Measurements from ENCODE around the gene EIPR1. TPM values are rescaled to one million over a fixed set of nuclear protein-coding genes. Genes with fewer than 3 reads are reported as not detected.

Gene EIPR1
- total and polyA plus RNA-seq, 2 of the 13 experiments (the other 11 are each of a cell fraction or from before 2014, with no cell fraction given) = 70.0 to 96.3 TPM

- TF ChIP-seq ATF6 (CRISPR knock-in tag; conservative IDR thresholded peaks at IDR 0.05) (no peak), POLR2A (IDR thresholded peaks at IDR 0.05; ENCODE audit: insufficient read depth in 1 of 2, low read depth in 2 of 2, low read length in 2 of 2) (no peak), SMAD3 (CRISPR knock-in tag; IDR thresholded peaks at IDR 0.05) (0 out of 2 replicates have a peak, but pooled peaks have one; percentile 34), RARA (CRISPR knock-in tag; IDR thresholded peaks at IDR 0.05) (peak; percentile 21; the same call in 1 of the 2 replicates), KDM4B (CRISPR knock-in tag; IDR thresholded peaks at IDR 0.05) (0 out of 2 replicates have a peak, but pooled peaks have one; percentile 28), DR1 (CRISPR knock-in tag; IDR thresholded peaks at IDR 0.05) (no peak), TFE3 (CRISPR knock-in tag; IDR thresholded peaks at IDR 0.05) (0 out of 2 replicates have a peak, but pooled peaks have one; percentile 21), ESRRA (CRISPR knock-in tag; IDR thresholded peaks at IDR 0.05; ENCODE audit: low read depth) (no peak), SALL1 (CRISPR knock-in tag; IDR thresholded peaks at IDR 0.05) (peak; percentile 80), HIVEP1 (CRISPR knock-in tag; IDR thresholded peaks at IDR 0.05) (0 out of 2 replicates have a peak, but pooled peaks have one; percentile 26), ZNF138 (CRISPR knock-in tag; IDR thresholded peaks at IDR 0.05; ENCODE audit: low read depth) (no peak), SAP130 (CRISPR knock-in tag; IDR thresholded peaks at IDR 0.05; ENCODE audit: low read depth) (peak; percentile 63), FOSL2 (CRISPR knock-in tag; IDR thresholded peaks at IDR 0.05) (peak; percentile 51), ZSCAN21 (CRISPR knock-in tag; IDR thresholded peaks at IDR 0.05; ENCODE audit: borderline replicate concordance) (no peak; the same call in 1 of the 2 replicates), ZNF576 (CRISPR knock-in tag; IDR thresholded peaks at IDR 0.05) (no peak), ETV5 (CRISPR knock-in tag; IDR thresholded peaks at IDR 0.05; ENCODE audit: borderline replicate concordance) (peak; percentile 36; the same call in 1 of the 2 replicates), ZNF274 (CRISPR knock-in tag; IDR thresholded peaks at IDR 0.05) (peak; percentile 45; the same call in 1 of the 2 replicates), HOXA5 (CRISPR knock-in tag; IDR thresholded peaks at IDR 0.05) (peak; percentile 62; the same call in 1 of the 2 replicates), TGIF2 (CRISPR knock-in tag; IDR thresholded peaks at IDR 0.05) (no peak), ARID2 (CRISPR knock-in tag; IDR thresholded peaks at IDR 0.05; ENCODE audit: borderline replicate concordance) (no peak), MAFK (conservative IDR thresholded peaks at IDR 0.05 in 1 of 2, IDR thresholded peaks at IDR 0.05 in 1 of 2; ENCODE audit: low read length in 2 of 2) (peak in 1 of 2 experiments; percentile 10; a peak in 1 of 4 replicates)
- TF ChIP-seq, protein P1, sequence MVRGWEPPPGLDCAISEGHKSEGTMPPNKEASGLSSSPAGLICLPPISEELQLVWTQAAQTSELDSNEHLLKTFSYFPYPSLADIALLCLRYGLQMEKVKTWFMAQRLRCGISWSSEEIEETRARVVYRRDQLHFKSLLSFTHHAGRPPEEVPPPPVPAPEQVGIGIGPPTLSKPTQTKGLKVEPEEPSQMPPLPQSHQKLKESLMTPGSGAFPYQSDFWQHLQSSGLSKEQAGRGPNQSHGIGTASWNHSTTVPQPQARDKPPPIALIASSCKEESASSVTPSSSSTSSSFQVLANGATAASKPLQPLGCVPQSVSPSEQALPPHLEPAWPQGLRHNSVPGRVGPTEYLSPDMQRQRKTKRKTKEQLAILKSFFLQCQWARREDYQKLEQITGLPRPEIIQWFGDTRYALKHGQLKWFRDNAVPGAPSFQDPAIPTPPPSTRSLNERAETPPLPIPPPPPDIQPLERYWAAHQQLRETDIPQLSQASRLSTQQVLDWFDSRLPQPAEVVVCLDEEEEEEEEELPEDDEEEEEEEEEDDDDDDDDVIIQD (CRISPR knock-in tag; IDR thresholded peaks at IDR 0.05; ENCODE audit: low read depth) = 0 out of 2 replicates have a peak, but pooled peaks have one; percentile 45
- TF ChIP-seq, protein P2, sequence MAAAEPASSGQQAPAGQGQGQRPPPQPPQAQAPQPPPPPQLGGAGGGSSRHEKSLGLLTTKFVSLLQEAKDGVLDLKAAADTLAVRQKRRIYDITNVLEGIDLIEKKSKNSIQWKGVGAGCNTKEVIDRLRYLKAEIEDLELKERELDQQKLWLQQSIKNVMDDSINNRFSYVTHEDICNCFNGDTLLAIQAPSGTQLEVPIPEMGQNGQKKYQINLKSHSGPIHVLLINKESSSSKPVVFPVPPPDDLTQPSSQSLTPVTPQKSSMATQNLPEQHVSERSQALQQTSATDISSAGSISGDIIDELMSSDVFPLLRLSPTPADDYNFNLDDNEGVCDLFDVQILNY (CRISPR knock-in tag; conservative IDR thresholded peaks at IDR 0.05) = 0 out of 2 replicates have a peak, but pooled peaks have one; percentile 72
Measured at GRCh38 chr2:3423492-3424170, 46.0 kb upstream of the EIPR1 start (continued).

Data from HepG2 (cell line).